Caco-2 (cell line): ENCODE results near the gene ADCY9. TPM values are rescaled to one million over a fixed set of nuclear protein-coding genes. Genes with fewer than 3 reads are reported as not detected.
A peak's percentile ranks its signal among the peaks of the same experiment; 100 is the strongest.
"Not testable (repeated sequence)": the region's sequence is repeated elsewhere in the genome, so short reads cannot be mapped to it uniquely, and the experiment has no call there.

ENCODE experiments used
- BruUV-seq: library from RNA; stranded (reverse); fragments of 400-500 nt; replicated peaks from 2 replicates; lab custom pipeline; 2021; lab: Mats Ljungman, UMichigan
- CTCF ChIA-PET: fragments of 300-600 bp; sonication (Branson Sonifier 250); formaldehyde crosslinking; loops from one replicate; lab custom pipeline; 2022; ENCODE audit warnings: antibody characterized with exemption; lab: Charles Lee
- POLR2A ChIA-PET: fragments of 300-600 bp; sonication (Branson Sonifier 250); formaldehyde crosslinking; loops from one replicate; lab custom pipeline; 2022; ENCODE audit warnings: antibody characterized with exemption; lab: Charles Lee
- DNase-seq, 2 experiments: peaks; one replicate each; pipeline versions ENCODE4 v3.0.0 to v3.0.0-alpha.2; 2020 to 2022
- H3K27me3 ChIP-seq: replicated peaks from 2 replicates; pipeline ENCODE4 v1.6.0; 2011; ENCODE audit warnings: low read length; ENCODE audit not compliant: control insufficient read depth, insufficient read depth
- H3K36me3 ChIP-seq: 2 replicates; pipeline ENCODE4 v1.5.1; 2011; ENCODE audit warnings: low read length; ENCODE audit not compliant: control insufficient read depth, insufficient read depth
- H3K4me1 ChIP-seq: fragments of 250-450 bp; sonication (Bioruptor Pico); 2 replicates; pipeline ENCODE4 v1.5.1; 2020; ENCODE audit warnings: mild to moderate bottlenecking
- H3K4me3 ChIP-seq: 2 replicates; pipeline ENCODE4 v1.5.1; 2011; ENCODE audit warnings: low read depth, mild to moderate bottlenecking, control low read depth, low read length
- H3K9me3 ChIP-seq: fragments of 250-450 bp; sonication (Bioruptor Pico); 2 replicates; pipeline ENCODE4 v1.5.1; 2020; ENCODE audit warnings: mild to moderate bottlenecking, moderate library complexity
- H3K27ac Mint-ChIP-seq: one replicate; pipeline ENCODE4 v1.8.0; 2022; ENCODE audit warnings: mixed read lengths; ENCODE audit not compliant: unreplicated experiment
- H3K27me3 Mint-ChIP-seq: one replicate; pipeline ENCODE4 v1.8.0; 2022; ENCODE audit warnings: mixed read lengths; ENCODE audit not compliant: insufficient read depth, unreplicated experiment
- H3K36me3 Mint-ChIP-seq: one replicate; pipeline ENCODE4 v1.8.0; 2022; ENCODE audit warnings: mild to moderate bottlenecking, mixed read lengths; ENCODE audit not compliant: insufficient read depth, unreplicated experiment
- H3K4me1 Mint-ChIP-seq: one replicate; pipeline ENCODE4 v1.8.0; 2022; ENCODE audit warnings: low read depth, mixed read lengths; ENCODE audit not compliant: unreplicated experiment
- H3K4me3 Mint-ChIP-seq: one replicate; pipeline ENCODE4 v1.8.0; 2022; ENCODE audit warnings: mild to moderate bottlenecking, moderate library complexity, mixed read lengths; ENCODE audit not compliant: unreplicated experiment
- H3K9me3 Mint-ChIP-seq: one replicate; pipeline ENCODE4 v1.8.0; 2022; ENCODE audit warnings: mixed read lengths; ENCODE audit not compliant: unreplicated experiment
- CTCF ChIP-seq, 2 experiments: fragments of 200-600 bp in 1 of 2; IDR thresholded peaks; 1 replicate in 1 of 2; 2 replicates in 1 of 2; pipeline versions ENCODE4 v1.5.1 to v1.8.0; 2011 to 2022; ENCODE audit warnings: antibody characterized with exemption in 1 of 2, control low read depth in 1 of 2, inconsistent platforms in 1 of 2, low read depth in 1 of 2, low read length in 1 of 2, mild to moderate bottlenecking in 1 of 2, moderate library complexity in 1 of 2; ENCODE audit not compliant: insufficient read depth in 1 of 2, severe bottlenecking in 1 of 2, unreplicated experiment in 1 of 2
- intact Hi-C: fragments of 100-400 bp; cut with micrococcal nuclease; formaldehyde crosslinking; loops from one replicate; pipeline ENCODE4 v1.10.0; 2022; ENCODE audit not compliant: unreplicated experiment
- total RNA-seq: library from RNA; stranded (reverse); gene quantifications from 2 replicates; pipeline ENCODE4 v1.2.3, GENCODE V29; 2022

Gene ADCY9
- total RNA-seq, 1 experiment from 2014 or later, result 11.5 TPM

- H3K27ac Mint-ChIP-seq, H3K9me3 ChIP-seq, CTCF ChIA-PET, H3K27me3 Mint-ChIP-seq, DNase-seq, H3K9me3 Mint-ChIP-seq, H3K4me1 Mint-ChIP-seq, BruUV-seq, H3K4me3 ChIP-seq, POLR2A ChIA-PET, H3K27me3 ChIP-seq, H3K36me3 Mint-ChIP-seq, H3K4me3 Mint-ChIP-seq, H3K4me1 ChIP-seq, intact Hi-C loops, H3K36me3 ChIP-seq: not testable (repeated sequence)
Observed at GRCh38 chr16:3942146-3942545, 174.1 kb downstream of the ADCY9 start.

DNA sequence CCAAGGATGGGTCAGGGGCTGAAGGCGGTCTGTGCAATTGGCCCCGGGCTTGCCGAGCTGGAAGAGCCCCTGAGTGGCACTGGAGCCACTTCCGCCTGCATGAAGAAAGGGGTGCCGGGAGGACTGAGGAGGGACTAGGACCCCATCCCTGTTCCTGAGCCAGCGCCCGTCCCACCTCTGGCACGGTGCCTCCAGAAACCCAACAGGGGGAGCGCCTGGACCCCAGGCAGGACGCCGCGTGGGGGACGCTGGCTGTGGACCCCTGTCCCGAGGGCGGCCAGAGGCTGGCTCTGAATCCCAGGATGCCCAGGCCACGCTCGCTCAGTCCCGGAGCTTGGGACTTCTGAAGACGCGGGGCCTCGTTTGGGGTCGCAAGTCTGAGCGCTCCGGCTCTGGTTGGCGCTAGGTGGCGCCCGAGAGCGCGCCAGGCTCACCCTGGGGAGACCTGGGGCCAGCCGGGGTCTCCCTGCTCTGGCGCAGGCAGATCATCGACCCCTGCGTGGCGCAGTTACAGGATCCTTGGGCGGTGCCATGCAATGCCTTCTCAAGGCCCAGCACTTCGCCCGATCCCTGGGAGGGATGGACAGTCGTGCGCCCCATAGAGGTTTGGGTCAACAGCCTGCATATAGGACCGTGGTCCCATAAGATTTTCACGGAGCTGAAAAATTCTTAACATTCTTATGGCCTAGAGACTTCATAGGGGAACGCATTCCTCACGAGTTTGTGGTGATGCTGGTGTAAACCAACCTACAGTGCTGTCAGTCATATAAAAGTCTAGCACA is 177.2 kb downstream of the ADCY9 start:
- DNase-seq, result peak; percentile 46 to 65
- ChIA-PET CTCF (interaction anchor here (0.7 kb wide), 1 partner anchor 314 kb away, joined by 3 read pairs; no protein-coding TSS in a partner anchor), POLR2A (no interaction called here)
- Histone ChIP-seq H3K4me3 (no peak overlapping the region), H3K9me3 (no peaks in the 10 kb centered on the region), H3K4me1 (peaks cover 5% of the 10 kb centered on the region; the same call in 1 of the 2 replicates), H3K36me3 (no peaks in the 10 kb centered on the region), H3K27me3 (no peaks in the 10 kb centered on the region)
- H3K4me3 Mint-ChIP-seq, result no peak overlapping the region
- no TSS peak for BruUV-seq
- peak; percentile 69 to 76 for TF ChIP-seq CTCF (IDR thresholded peaks at IDR 0.05; ENCODE audit: insufficient read depth in 1 of 2, low read depth in 1 of 2, low read length in 1 of 2, severe bottlenecking in 1 of 2, unreplicated experiment in 1 of 2)
- no peaks in the 10 kb centered on the region for H3K27me3 Mint-ChIP-seq
- H3K27ac Mint-ChIP-seq, result no peak overlapping the region
- intact Hi-C loops, result no loop called here
- H3K4me1 Mint-ChIP-seq, result peaks cover 6% of the 10 kb centered on the region
- no peaks in the 10 kb centered on the region for H3K36me3 Mint-ChIP-seq
- no peaks in the 10 kb centered on the region for H3K9me3 Mint-ChIP-seq

DNA sequence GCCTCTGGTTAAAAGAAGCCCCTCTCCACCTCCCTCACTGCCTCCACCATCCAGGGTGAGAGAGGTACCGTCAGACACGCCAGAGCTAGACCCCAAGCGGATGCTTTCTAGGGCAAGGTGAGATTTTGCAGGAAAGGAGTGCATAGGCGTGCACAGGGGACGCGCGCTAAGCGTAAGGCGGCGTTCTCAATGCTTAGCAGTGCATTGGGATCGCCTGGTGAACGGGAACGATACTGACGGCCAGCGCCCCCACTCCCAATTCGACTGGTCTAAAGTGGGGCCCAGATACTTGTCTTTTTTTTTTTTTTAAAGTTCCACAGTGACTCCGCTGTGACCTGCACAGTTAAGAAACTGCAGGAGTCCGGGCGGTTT is 177.8 kb downstream of the ADCY9 start:
- DNase-seq, result no peak
- Histone ChIP-seq H3K9me3 (no peaks in the 10 kb centered on the region), H3K36me3 (no peaks in the 10 kb centered on the region), H3K4me3 (no peak overlapping the region), H3K4me1 (peaks cover 5% of the 10 kb centered on the region; the same call in 1 of the 2 replicates), H3K27me3 (no peaks in the 10 kb centered on the region)
- Mint-ChIP-seq H3K36me3 (no peaks in the 10 kb centered on the region), H3K27me3 (no peaks in the 10 kb centered on the region), H3K4me3 (no peak overlapping the region), H3K9me3 (no peaks in the 10 kb centered on the region), H3K27ac (no peak overlapping the region), H3K4me1 (peaks cover 6% of the 10 kb centered on the region)
- ChIA-PET POLR2A (no interaction called here), CTCF (no interaction called here)
- TF ChIP-seq CTCF (IDR thresholded peaks at IDR 0.05; ENCODE audit: insufficient read depth in 1 of 2, low read depth in 1 of 2, low read length in 1 of 2, severe bottlenecking in 1 of 2, unreplicated experiment in 1 of 2), result no peak
- BruUV-seq, result no TSS peak
- intact Hi-C loops, result no loop called here
